GM12801 (cell line): ENCODE measurements around the gene LHX3.

Experiments
- TF ChIP-seq, protein P1 (sequence below): IDR thresholded peaks from one replicate; pipeline ENCODE4 v1.5.1; 2011; ENCODE audit warnings: control low read depth; ENCODE audit not compliant: insufficient read length; ENCODE audit errors: extremely low read depth

Gene LHX3

GRCh38 chr9:136228107-136228875, 23.4 kb upstream of the LHX3 start:
- TF ChIP-seq, protein P1, sequence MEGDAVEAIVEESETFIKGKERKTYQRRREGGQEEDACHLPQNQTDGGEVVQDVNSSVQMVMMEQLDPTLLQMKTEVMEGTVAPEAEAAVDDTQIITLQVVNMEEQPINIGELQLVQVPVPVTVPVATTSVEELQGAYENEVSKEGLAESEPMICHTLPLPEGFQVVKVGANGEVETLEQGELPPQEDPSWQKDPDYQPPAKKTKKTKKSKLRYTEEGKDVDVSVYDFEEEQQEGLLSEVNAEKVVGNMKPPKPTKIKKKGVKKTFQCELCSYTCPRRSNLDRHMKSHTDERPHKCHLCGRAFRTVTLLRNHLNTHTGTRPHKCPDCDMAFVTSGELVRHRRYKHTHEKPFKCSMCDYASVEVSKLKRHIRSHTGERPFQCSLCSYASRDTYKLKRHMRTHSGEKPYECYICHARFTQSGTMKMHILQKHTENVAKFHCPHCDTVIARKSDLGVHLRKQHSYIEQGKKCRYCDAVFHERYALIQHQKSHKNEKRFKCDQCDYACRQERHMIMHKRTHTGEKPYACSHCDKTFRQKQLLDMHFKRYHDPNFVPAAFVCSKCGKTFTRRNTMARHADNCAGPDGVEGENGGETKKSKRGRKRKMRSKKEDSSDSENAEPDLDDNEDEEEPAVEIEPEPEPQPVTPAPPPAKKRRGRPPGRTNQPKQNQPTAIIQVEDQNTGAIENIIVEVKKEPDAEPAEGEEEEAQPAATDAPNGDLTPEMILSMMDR, result no peak

GRCh38 chr9:136226680-136227407, 21.9 kb upstream of the LHX3 start:
- TF ChIP-seq, protein P1, result no peak

GRCh38 chr9:136225748-136226679, 21.1 kb upstream of the LHX3 start:
- TF ChIP-seq, protein P1, result peak; percentile 79

DNA sequence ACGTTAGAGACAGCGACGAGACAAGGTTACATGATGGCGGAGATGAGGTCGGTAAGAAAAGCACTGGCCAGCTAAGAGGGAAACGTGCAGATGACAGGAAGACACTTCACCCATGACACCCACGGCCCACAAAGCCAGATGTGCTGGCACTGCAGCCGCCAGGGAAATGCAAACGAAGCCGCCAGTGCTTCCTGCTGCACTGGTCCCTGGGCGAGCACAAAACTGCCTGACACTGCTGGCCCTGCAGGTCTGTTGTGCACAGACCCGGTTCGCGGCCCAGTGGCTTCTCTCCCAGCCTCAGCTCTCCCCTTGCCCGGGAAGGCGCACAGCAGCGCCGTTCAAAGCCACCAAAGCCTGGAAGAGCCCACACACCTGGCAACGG, 20.4 kb upstream of the LHX3 start:
- TF ChIP-seq, protein P1, result no peak

GRCh38 chr9:136223871-136224640, 19.1 kb upstream of the LHX3 start:
- TF ChIP-seq, protein P1, result no peak

DNA sequence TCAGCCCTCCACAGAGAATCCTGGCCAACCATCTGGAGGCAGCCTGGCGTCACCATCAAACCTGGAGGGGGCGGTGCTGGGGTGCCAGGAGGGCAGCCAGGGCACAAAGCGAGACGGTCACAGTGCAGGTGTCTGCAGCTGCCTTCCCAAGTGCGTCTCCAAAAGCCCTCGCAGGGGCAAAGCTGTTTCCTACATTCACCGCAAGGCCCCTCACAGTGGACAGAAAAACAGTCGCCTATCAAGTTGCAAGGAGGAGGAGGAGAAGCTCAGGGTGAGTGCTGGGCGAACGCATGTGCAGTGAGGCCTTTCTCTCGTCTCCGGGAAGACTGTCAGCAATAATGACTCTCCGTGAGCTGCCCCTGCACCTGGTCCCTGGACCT, 18.0 kb upstream of the LHX3 start:
- TF ChIP-seq, protein P1, result no peak
